Activated effector memory CD4-positive, alpha-beta T cell treated with anti-CD3 and anti-CD28 coated beads, Interleukin-2, amount 50 U/mL, for 16 hours (primary cell): ENCODE measurements around the gene GUCY1A2.
"Not testable (repeated sequence)": the region's sequence is repeated elsewhere in the genome, so short reads cannot be mapped to it uniquely, and the experiment has no call there.

ENCODE experiments used
- DNase-seq: peaks from one replicate; pipeline ENCODE4 v3.0.0-alpha.2; 2020

GUCY1A2 gene

GRCh38 chr11:107018219-107018901, at the start of gene GUCY1A2:
Gene GUCY1A2 (minus strand): TSS chr11:107018476. CDS start chr11:107018055, 421 bp downstream.
- no peak for DNase-seq

- no peak for DNase-seq
These were observed 36.1 kb upstream of the GUCY1A2 start for GRCh38 chr11:107054391-107054790.

- DNase-seq: not testable (repeated sequence)
These were observed 33.1 kb upstream of the GUCY1A2 start for GRCh38 chr11:107051332-107051731.

GRCh38 chr11:107050899-107051298, 32.6 kb upstream of the GUCY1A2 start:
- not testable (repeated sequence) for DNase-seq

- DNase-seq: no peak
These were observed 31.8 kb upstream of the GUCY1A2 start for GRCh38 chr11:107050121-107050520.

- no peak for DNase-seq
These were observed 26.2 kb upstream of the GUCY1A2 start for GRCh38 chr11:107044503-107044902.

GRCh38 chr11:107043242-107044006, 25.1 kb upstream of the GUCY1A2 start:
- DNase-seq: no peak

- no peak for DNase-seq
These were observed 24.5 kb upstream of the GUCY1A2 start for GRCh38 chr11:107042748-107043147.

GRCh38 chr11:107041088-107041444, 22.8 kb upstream of the GUCY1A2 start:
- no peak for DNase-seq

GRCh38 chr11:107040433-107041087, 22.3 kb upstream of the GUCY1A2 start:
- no peak for DNase-seq

- no peak for DNase-seq
These were observed 7.4 kb upstream of the GUCY1A2 start for GRCh38 chr11:107025673-107026072.

- DNase-seq: no peak
These were observed 2.3 kb upstream of the GUCY1A2 start for GRCh38 chr11:107020594-107020993.

GRCh38 chr11:107018902-107019493, 722 bp upstream of the GUCY1A2 start:
- no peak for DNase-seq

- peak; percentile 60 for DNase-seq
These were observed 650 bp downstream of the GUCY1A2 start for GRCh38 chr11:107017433-107018218.

- DNase-seq: no peak
These were observed 1.2 kb downstream of the GUCY1A2 start for GRCh38 chr11:107017104-107017432.

GRCh38 chr11:107014871-107015270, 3.4 kb downstream of the GUCY1A2 start:
- no peak for DNase-seq

GRCh38 chr11:107011977-107012376, 6.3 kb downstream of the GUCY1A2 start:
- no peak for DNase-seq

- DNase-seq: no peak
These were observed 9.1 kb downstream of the GUCY1A2 start for GRCh38 chr11:107009190-107009589.

GRCh38 chr11:107006076-107006833, 12.0 kb downstream of the GUCY1A2 start:
- DNase-seq: no peak

- DNase-seq: no peak
These were observed 19.1 kb downstream of the GUCY1A2 start for GRCh38 chr11:106999196-106999595.

GRCh38 chr11:106998916-106999188, 19.4 kb downstream of the GUCY1A2 start:
- DNase-seq: no peak
